IMR-90 (cell line): Measurements from ENCODE around the gene CRIP1. TPM values are rescaled to one million over a fixed set of nuclear protein-coding genes. Genes with fewer than 3 reads are reported as not detected.

ENCODE experiments used
- ATAC-seq: fragments of 200-7000 bp; cut with Tn5 transposase; 2 replicates; pipeline ENCODE4 v1.9.1; 2020; ENCODE audit warnings: low read depth, mild to moderate bottlenecking, moderate library complexity
- BruUV-seq: library from RNA; stranded (reverse); fragments of 400-500 nt; replicated peaks from 2 replicates; lab custom pipeline; 2021; lab: Mats Ljungman, UMichigan
- CTCF ChIA-PET: fragments of 300-600 bp; formaldehyde crosslinking; extraction: SDS; loops from one replicate; lab custom pipeline; 2021; ENCODE audit warnings: antibody characterized with exemption; lab: Yijun Ruan, JAX
- POLR2A ChIA-PET: fragments of 300-600 bp; sonication (Branson Sonifier 250); formaldehyde crosslinking; loops from one replicate; lab custom pipeline; 2022; ENCODE audit warnings: antibody characterized with exemption; ENCODE audit not compliant: unreplicated experiment; lab: Charles Lee
- DNase-seq: peaks from one replicate; pipeline ENCODE4 v3.0.0; 2013
- H2AFZ ChIP-seq: replicated peaks from 2 replicates; pipeline ENCODE3; 2013; ENCODE audit warnings: low read length, mild to moderate bottlenecking; ENCODE audit not compliant: poor library complexity
- H2AK5ac ChIP-seq: 2 replicates; pipeline ENCODE4 v1.6.1; 2013; ENCODE audit warnings: low read depth, low read length, inconsistent platforms
- H2AK9ac ChIP-seq: replicated peaks from 2 replicates; pipeline ENCODE3; 2013; ENCODE audit warnings: mild to moderate bottlenecking, low read depth, low read length, moderate library complexity; ENCODE audit not compliant: poor library complexity
- H2BK120ac ChIP-seq: 2 replicates; pipeline ENCODE4 v1.6.1; 2013; ENCODE audit warnings: low read depth, low read length, inconsistent platforms
- H2BK15ac ChIP-seq: 3 replicates; pipeline ENCODE4 v1.6.1; 2013; ENCODE audit warnings: low read depth, low read length, inconsistent platforms
- H2BK20ac ChIP-seq: 2 replicates; pipeline ENCODE4 v1.6.1; 2013; ENCODE audit warnings: low read depth, mild to moderate bottlenecking, inconsistent platforms, low read length, moderate library complexity
- H2BK5ac ChIP-seq: 2 replicates; pipeline ENCODE4 v1.6.1; 2013; ENCODE audit warnings: mild to moderate bottlenecking, low read depth, low read length, inconsistent platforms; ENCODE audit not compliant: poor library complexity, severe bottlenecking
- H3K14ac ChIP-seq: replicated peaks from 2 replicates; pipeline ENCODE4 v1.6.1; 2013; ENCODE audit warnings: low read depth, low read length, inconsistent platforms
- H3K18ac ChIP-seq: 2 replicates; pipeline ENCODE4 v1.6.1; 2013; ENCODE audit warnings: low read depth, low read length, control low read depth
- H3K23ac ChIP-seq: 2 replicates; pipeline ENCODE4 v1.6.1; 2013; ENCODE audit warnings: low read depth, low read length, inconsistent platforms
- H3K27ac ChIP-seq: 2 replicates; pipeline ENCODE4 v1.5.1; 2013; ENCODE audit warnings: mild to moderate bottlenecking, control low read depth, low read length; ENCODE audit not compliant: insufficient read depth
- H3K27me3 ChIP-seq: 2 replicates; pipeline ENCODE4 v1.6.1; 2013; ENCODE audit warnings: low read length; ENCODE audit not compliant: control insufficient read depth, insufficient read depth
- H3K36me3 ChIP-seq: 2 replicates; pipeline ENCODE4 v1.6.1; 2013; ENCODE audit warnings: low read length, mixed read lengths; ENCODE audit not compliant: control insufficient read depth, insufficient read depth
- H3K4ac ChIP-seq: 2 replicates; pipeline ENCODE4 v1.6.1; 2013; ENCODE audit warnings: low read depth, low read length, inconsistent platforms
- H3K4me1 ChIP-seq: 2 replicates; pipeline ENCODE4 v1.6.1; 2013; ENCODE audit warnings: low read length, mixed read lengths; ENCODE audit not compliant: control insufficient read depth, insufficient read depth
- H3K4me2 ChIP-seq: 2 replicates; pipeline ENCODE4 v1.6.1; 2013; ENCODE audit warnings: low read depth, mild to moderate bottlenecking, control low read depth, low read length, moderate library complexity
- H3K4me3 ChIP-seq: 2 replicates; pipeline ENCODE4 v1.5.1; 2013; ENCODE audit warnings: low read depth, mild to moderate bottlenecking, control low read depth, low read length, moderate library complexity; ENCODE audit not compliant: insufficient read depth
- H3K56ac ChIP-seq: 2 replicates; pipeline ENCODE4 v1.6.1; 2013; ENCODE audit warnings: low read length, inconsistent platforms; ENCODE audit not compliant: insufficient read depth; ENCODE audit errors: extremely low read depth
- H3K79me1 ChIP-seq, 2 experiments: 2 replicates each; pipeline ENCODE4 v1.6.1; 2013; ENCODE audit warnings: low read length in 2 of 2, inconsistent platforms in 1 of 2, low read depth in 1 of 2
- H3K9ac ChIP-seq: 2 replicates; pipeline ENCODE4 v1.6.1; 2013; ENCODE audit warnings: low read depth, low read length, control low read depth
- H3K9me1 ChIP-seq: 2 replicates; pipeline ENCODE4 v1.6.1; 2013; ENCODE audit warnings: low read length, inconsistent platforms; ENCODE audit not compliant: insufficient read depth
- H3K9me3 ChIP-seq: 2 replicates; pipeline ENCODE4 v1.6.1; 2013; ENCODE audit warnings: low read length; ENCODE audit not compliant: control insufficient read depth, insufficient read depth
- H4K20me1 ChIP-seq: 2 replicates; pipeline ENCODE4 v1.6.1; 2013; ENCODE audit warnings: low read length, inconsistent platforms; ENCODE audit not compliant: insufficient read depth
- H4K5ac ChIP-seq: 2 replicates; pipeline ENCODE4 v1.6.1; 2013; ENCODE audit warnings: mild to moderate bottlenecking, low read depth, low read length, control low read depth
- H4K8ac ChIP-seq, 2 experiments: 2 replicates each; pipeline ENCODE4 v1.6.1; 2013; ENCODE audit warnings: low read depth in 2 of 2, low read length in 2 of 2, control low read depth in 1 of 2, inconsistent platforms in 1 of 2
- H4K91ac ChIP-seq: 2 replicates; pipeline ENCODE4 v1.6.1; 2013; ENCODE audit warnings: low read depth, low read length, inconsistent platforms; ENCODE audit not compliant: insufficient read depth
- BHLHE40 ChIP-seq: fragments of 150-350 bp; IDR thresholded peaks from 2 replicates; pipeline ENCODE4 v1.6.1; 2016; ENCODE audit warnings: mild to moderate bottlenecking, low read depth, low read length
- CEBPB ChIP-seq: IDR thresholded peaks from 2 replicates; pipeline ENCODE4 v1.6.1; 2012; ENCODE audit warnings: low read depth, low read length, improper control_type of control experiment
- CHD1 ChIP-seq: IDR thresholded peaks from 2 replicates; pipeline ENCODE4 v1.6.1; 2012; ENCODE audit warnings: low read depth, low read length, improper control_type of control experiment
- FOS ChIP-seq: fragments of 150-350 bp; IDR thresholded peaks from 2 replicates; pipeline ENCODE4 v1.6.1; 2016; ENCODE audit warnings: low read depth, low read length
- MAFK ChIP-seq: IDR thresholded peaks from 2 replicates; pipeline ENCODE4 v1.6.1; 2012; ENCODE audit warnings: low read depth, low read length, improper control_type of control experiment
- MAZ ChIP-seq: IDR thresholded peaks from 2 replicates; pipeline ENCODE4 v1.6.1; 2012; ENCODE audit warnings: low read depth, mild to moderate bottlenecking, low read length, improper control_type of control experiment, moderate library complexity, borderline replicate concordance
- MXI1 ChIP-seq: IDR thresholded peaks from 2 replicates; pipeline ENCODE4 v1.6.1; 2012; ENCODE audit warnings: low read depth, mild to moderate bottlenecking, low read length, moderate library complexity, borderline replicate concordance
- NFE2L2 ChIP-seq: fragments of 150-350 bp; IDR thresholded peaks from 2 replicates; pipeline ENCODE4 v1.6.1; 2016; ENCODE audit warnings: low read depth, mild to moderate bottlenecking, low read length
- POLR2A ChIP-seq: IDR thresholded peaks from 2 replicates; pipeline ENCODE4 v1.6.1; 2012; ENCODE audit warnings: mild to moderate bottlenecking, low read depth, low read length
- RCOR1 ChIP-seq: IDR thresholded peaks from 2 replicates; pipeline ENCODE4 v1.6.1; 2012; ENCODE audit warnings: mild to moderate bottlenecking, low read length, improper control_type of control experiment; ENCODE audit not compliant: insufficient replicate concordance
- RFX5 ChIP-seq: IDR thresholded peaks from 2 replicates; pipeline ENCODE4 v1.8.0; 2012; ENCODE audit warnings: low read depth, mild to moderate bottlenecking, low read length, moderate library complexity
- SMC3 ChIP-seq: fragments of 150-350 bp; IDR thresholded peaks from 2 replicates; pipeline ENCODE4 v1.6.1; 2016; ENCODE audit warnings: low read depth, mild to moderate bottlenecking, antibody characterized with exemption, low read length, moderate library complexity
- WGBS, 2 experiments: methylation state at CpG; one replicate each; pipeline versions ENCODE4 v1.1.5 to v1.1.7; 2013; ENCODE audit warnings: missing lambda C conversion rate in 2 of 2; ENCODE audit not compliant: insufficient read length in 1 of 2; ENCODE audit errors: extremely low coverage in 2 of 2; 5-methylcytosine and 5-hydroxymethylcytosine counted together
- dilution Hi-C: fragments of 300-500 bp; cut with HindIII; formaldehyde crosslinking; loops from one replicate; pipeline ENCODE4 v1.14.3; 2018; ENCODE audit warnings: low sequenced_read_pairs; ENCODE audit not compliant: unreplicated experiment
- in situ Hi-C: fragments of 300-500 bp; cut with MboI; formaldehyde crosslinking; loops from 3 replicates; pipeline ENCODE4 v1.14.3; 2019; ENCODE audit warnings: low sequenced_read_pairs, inconsistent platforms, mixed read lengths
- intact Hi-C: fragments of 100-400 bp; cut with micrococcal nuclease; formaldehyde crosslinking; loops from 2 replicates; pipeline ENCODE4 v1.10.0; 2022
- polyA plus RNA-seq, 3 experiments: library from polyadenylated mRNA; depleted of rRNA; stranded (reverse); fragments of >200 nt; gene quantifications; 2 replicates each; pipeline ENCODE4 v1.2.3, GENCODE V29; 2012; ENCODE audit warnings: low replicate concordance in 1 of 3
- total RNA-seq: library from RNA; depleted of rRNA; stranded (reverse); fragments of >200 nt; gene quantifications from 2 replicates; pipeline ENCODE4 v1.2.3, GENCODE V29; 2012
- TF ChIP-seq, protein P1 (sequence below): conservative IDR thresholded peaks from 2 replicates; pipeline ENCODE4 v1.5.1; 2012; ENCODE audit warnings: mild to moderate bottlenecking, low read depth, low read length, improper control_type of control experiment
- TF ChIP-seq, protein P2 (sequence below): fragments of 150-350 bp; IDR thresholded peaks from 2 replicates; pipeline ENCODE4 v1.6.1; 2016; ENCODE audit warnings: low read depth, mild to moderate bottlenecking, low read length, moderate library complexity, borderline replicate concordance
- TF ChIP-seq, protein P3 (sequence below): fragments of 150-350 bp; IDR thresholded peaks from 2 replicates; pipeline ENCODE4 v1.6.1; 2017; ENCODE audit warnings: mild to moderate bottlenecking, antibody characterized with exemption, low read length, low read depth

Gene CRIP1
- total and polyA plus RNA-seq, 2 of the 4 experiments (the other 2 are of a cell fraction): 0.21 TPM; not detected in 1

DNA sequence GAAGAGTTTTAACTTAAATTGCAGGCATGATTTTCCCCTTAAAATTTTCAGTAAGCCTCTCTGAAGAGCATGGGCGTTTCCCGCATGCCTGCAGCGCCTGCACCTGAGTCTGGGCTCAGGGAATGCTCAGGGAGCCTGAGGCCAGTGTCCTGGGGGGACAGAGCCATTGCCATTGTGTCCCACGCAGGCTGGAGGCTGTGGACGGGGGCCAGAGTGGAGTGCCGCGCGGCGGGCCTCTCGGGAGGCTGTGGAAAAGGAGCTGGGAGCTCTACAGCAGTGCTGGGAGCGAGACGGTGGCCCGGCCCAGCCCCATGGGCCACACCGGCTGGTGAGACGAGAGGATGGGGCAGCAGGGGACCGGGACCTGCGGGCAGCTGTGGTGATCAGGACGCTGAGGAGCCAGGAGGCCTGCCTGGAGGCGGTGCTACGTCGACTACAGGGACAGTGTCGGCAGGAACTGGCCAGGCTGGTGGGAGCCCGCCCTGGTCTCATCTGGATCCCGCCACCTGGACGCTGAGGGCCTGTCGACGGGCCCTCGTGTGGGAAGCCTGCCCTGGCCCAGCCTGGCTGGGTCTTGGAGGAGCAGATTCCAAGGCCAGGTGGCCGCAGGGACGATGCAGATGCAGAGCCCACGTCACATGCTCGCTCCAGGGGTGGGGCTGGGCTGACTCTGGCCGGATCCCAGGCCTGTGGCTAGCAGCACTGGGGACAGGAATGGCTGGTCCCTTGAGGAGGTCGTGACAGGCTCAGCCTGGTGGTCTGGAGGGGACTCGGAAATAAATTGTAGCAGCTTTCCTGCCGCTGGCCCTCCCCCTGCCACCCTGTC is 12.0 kb downstream of the CRIP1 start:
- no peak overlapping the region for H4K5ac ChIP-seq
- H2BK120ac ChIP-seq: no peak overlapping the region
- in situ Hi-C loops: no loop called here
- ChIA-PET CTCF (no interaction called here), POLR2A (no interaction called here)
- H3K9me3 ChIP-seq: no peaks in the 10 kb centered on the region
- DNase-seq (no peak), ATAC-seq (no peak)
- H3K4me1 ChIP-seq: no peaks in the 10 kb centered on the region
- no peak overlapping the region for H3K14ac ChIP-seq
- no peak overlapping the region for H2AK9ac ChIP-seq
- no peak overlapping the region for H3K27ac ChIP-seq
- no peak overlapping the region for H4K8ac ChIP-seq
- no peak overlapping the region for H2BK5ac ChIP-seq
- no peaks in the 10 kb centered on the region for H3K36me3 ChIP-seq
- H3K23ac ChIP-seq: no peak overlapping the region
- H3K9ac ChIP-seq: no peak overlapping the region
- WGBS, 2 experiments: 94% methylated on average over 17 of the region's 36 CpGs; no CpG with 5 or more reads in 1 of the 2 experiments
- no peak overlapping the region for H2BK15ac ChIP-seq
- dilution Hi-C loops: no loop called here
- H4K20me1 ChIP-seq: no peaks in the 10 kb centered on the region
- H3K4ac ChIP-seq: no peak overlapping the region
- no peak overlapping the region for H2AK5ac ChIP-seq
- no peak overlapping the region for H3K4me2 ChIP-seq
- no peak overlapping the region for H3K56ac ChIP-seq
- H3K4me3 ChIP-seq: no peak overlapping the region
- H3K79me1 ChIP-seq: no peaks in the 10 kb centered on the region
- BruUV-seq: no TSS peak
- H2BK20ac ChIP-seq: no peak overlapping the region
- H2AFZ ChIP-seq: no peak overlapping the region
- H3K18ac ChIP-seq: no peak overlapping the region
- H3K9me1 ChIP-seq: no peaks in the 10 kb centered on the region
- H3K27me3 ChIP-seq: no peaks in the 10 kb centered on the region
- no peak overlapping the region for H4K91ac ChIP-seq
- intact Hi-C loops: no loop called here
- no peak for TF ChIP-seq NFE2L2
- no peak for TF ChIP-seq CHD1
- TF ChIP-seq, protein P1, sequence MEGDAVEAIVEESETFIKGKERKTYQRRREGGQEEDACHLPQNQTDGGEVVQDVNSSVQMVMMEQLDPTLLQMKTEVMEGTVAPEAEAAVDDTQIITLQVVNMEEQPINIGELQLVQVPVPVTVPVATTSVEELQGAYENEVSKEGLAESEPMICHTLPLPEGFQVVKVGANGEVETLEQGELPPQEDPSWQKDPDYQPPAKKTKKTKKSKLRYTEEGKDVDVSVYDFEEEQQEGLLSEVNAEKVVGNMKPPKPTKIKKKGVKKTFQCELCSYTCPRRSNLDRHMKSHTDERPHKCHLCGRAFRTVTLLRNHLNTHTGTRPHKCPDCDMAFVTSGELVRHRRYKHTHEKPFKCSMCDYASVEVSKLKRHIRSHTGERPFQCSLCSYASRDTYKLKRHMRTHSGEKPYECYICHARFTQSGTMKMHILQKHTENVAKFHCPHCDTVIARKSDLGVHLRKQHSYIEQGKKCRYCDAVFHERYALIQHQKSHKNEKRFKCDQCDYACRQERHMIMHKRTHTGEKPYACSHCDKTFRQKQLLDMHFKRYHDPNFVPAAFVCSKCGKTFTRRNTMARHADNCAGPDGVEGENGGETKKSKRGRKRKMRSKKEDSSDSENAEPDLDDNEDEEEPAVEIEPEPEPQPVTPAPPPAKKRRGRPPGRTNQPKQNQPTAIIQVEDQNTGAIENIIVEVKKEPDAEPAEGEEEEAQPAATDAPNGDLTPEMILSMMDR: no peak
- no peak for TF ChIP-seq MAFK
- TF ChIP-seq, protein P2, sequence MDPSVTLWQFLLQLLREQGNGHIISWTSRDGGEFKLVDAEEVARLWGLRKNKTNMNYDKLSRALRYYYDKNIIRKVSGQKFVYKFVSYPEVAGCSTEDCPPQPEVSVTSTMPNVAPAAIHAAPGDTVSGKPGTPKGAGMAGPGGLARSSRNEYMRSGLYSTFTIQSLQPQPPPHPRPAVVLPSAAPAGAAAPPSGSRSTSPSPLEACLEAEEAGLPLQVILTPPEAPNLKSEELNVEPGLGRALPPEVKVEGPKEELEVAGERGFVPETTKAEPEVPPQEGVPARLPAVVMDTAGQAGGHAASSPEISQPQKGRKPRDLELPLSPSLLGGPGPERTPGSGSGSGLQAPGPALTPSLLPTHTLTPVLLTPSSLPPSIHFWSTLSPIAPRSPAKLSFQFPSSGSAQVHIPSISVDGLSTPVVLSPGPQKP: no peak
- no peak for TF ChIP-seq RFX5
- no peak for TF ChIP-seq MAZ
- no peak for TF ChIP-seq CEBPB
- no peak for TF ChIP-seq SMC3
- TF ChIP-seq, protein P3, sequence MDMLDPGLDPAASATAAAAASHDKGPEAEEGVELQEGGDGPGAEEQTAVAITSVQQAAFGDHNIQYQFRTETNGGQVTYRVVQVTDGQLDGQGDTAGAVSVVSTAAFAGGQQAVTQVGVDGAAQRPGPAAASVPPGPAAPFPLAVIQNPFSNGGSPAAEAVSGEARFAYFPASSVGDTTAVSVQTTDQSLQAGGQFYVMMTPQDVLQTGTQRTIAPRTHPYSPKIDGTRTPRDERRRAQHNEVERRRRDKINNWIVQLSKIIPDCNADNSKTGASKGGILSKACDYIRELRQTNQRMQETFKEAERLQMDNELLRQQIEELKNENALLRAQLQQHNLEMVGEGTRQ: no peak
- no peak for TF ChIP-seq MXI1
- TF ChIP-seq BHLHE40: no peak
- TF ChIP-seq FOS: no peak
- TF ChIP-seq RCOR1: no peak
- TF ChIP-seq POLR2A: no peak
